ENCODE results near the gene NT5M.

GRCh38 chr17:17325816-17326215, 22.6 kb downstream of the NT5M start:
- no peak for TF ChIP-seq POLR2A (IDR thresholded peaks at IDR 0.05)
- no peak for TF ChIP-seq CTCF (IDR thresholded peaks at IDR 0.05 in 8 of 11, conservative IDR thresholded peaks at IDR 0.05 in 3 of 11)
- no peak for TF ChIP-seq POLR2AphosphoS5 (IDR thresholded peaks at IDR 0.05)

All from spleen (tissue), 7 donors.